ENCODE results near the gene CCDC24.
A peak's percentile ranks its signal among the peaks of the same experiment; 100 is the strongest.

The CCDC24 gene

GRCh38 chr1:43991476-43992231 lies at the start of gene CCDC24:
CCDC24 (plus strand) TSS chr1:43991599; CDS start chr1:43991879, 280 bp downstream.
- peak; percentile 73 for DNase-seq

DNA sequence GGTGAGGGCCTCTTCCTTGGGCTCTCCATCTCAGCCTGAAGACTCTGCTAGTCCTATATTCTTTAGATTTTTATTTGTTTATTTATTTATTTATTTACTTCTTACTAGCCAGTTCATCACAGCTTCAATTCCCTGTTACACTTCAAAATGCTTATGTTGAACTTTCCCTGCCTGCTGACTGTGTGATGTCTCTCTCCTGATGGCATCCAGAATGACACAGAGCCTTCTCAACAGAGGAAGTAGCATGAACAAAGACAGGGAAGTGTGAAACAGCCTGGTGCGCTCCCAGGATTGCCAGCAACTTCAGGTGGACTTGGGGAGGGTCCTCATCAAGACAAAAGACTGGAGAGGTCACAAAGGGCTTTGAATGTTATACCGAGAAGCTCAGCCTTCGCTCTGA lies 49.0 kb upstream of the CCDC24 start:
- DNase-seq, result no peak

DNA sequence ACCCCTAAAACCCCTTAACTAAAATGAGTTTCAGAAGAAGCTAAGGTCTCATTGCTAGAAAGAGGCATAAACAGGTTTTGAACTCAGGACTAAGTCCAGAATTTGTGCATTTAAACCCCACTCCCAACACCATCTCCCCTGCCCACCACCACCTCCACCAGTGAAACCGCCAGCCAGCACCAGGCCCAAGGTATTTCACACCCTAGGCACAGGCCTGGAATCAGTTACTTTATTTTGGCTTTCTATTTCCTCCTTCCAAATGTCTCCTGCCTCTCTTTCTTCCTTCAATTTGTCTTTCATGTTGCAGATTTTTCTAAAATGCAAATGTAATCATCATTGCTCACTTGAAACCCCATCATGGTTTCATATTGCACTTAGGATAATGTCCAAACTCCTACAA lies 46.5 kb upstream of the CCDC24 start:
- DNase-seq, result no peak

- no peak for DNase-seq
Observed at GRCh38 chr1:43945674-43946235, 45.6 kb upstream of the CCDC24 start.

- peak; percentile 95 for DNase-seq
Observed at GRCh38 chr1:43946236-43947060, 45.0 kb upstream of the CCDC24 start, which contains the start of gene IPO13. IPO13 (plus strand) TSS chr1:43946950; CDS start chr1:43947601, 651 bp downstream.

- DNase-seq, result no peak
Observed at GRCh38 chr1:43947061-43947873, 44.1 kb upstream of the CCDC24 start.

- no peak for DNase-seq
Observed at GRCh38 chr1:43947874-43948437, 43.4 kb upstream of the CCDC24 start.

- no peak for DNase-seq
Observed at GRCh38 chr1:43949678-43950077, 41.7 kb upstream of the CCDC24 start.

GRCh38 chr1:43951021-43951985 lies 40.1 kb upstream of the CCDC24 start:
- DNase-seq, result no peak

GRCh38 chr1:43952731-43953346 lies 38.6 kb upstream of the CCDC24 start:
- no peak for DNase-seq

- DNase-seq, result no peak
Observed at GRCh38 chr1:43953361-43953760, 38.0 kb upstream of the CCDC24 start.

DNA sequence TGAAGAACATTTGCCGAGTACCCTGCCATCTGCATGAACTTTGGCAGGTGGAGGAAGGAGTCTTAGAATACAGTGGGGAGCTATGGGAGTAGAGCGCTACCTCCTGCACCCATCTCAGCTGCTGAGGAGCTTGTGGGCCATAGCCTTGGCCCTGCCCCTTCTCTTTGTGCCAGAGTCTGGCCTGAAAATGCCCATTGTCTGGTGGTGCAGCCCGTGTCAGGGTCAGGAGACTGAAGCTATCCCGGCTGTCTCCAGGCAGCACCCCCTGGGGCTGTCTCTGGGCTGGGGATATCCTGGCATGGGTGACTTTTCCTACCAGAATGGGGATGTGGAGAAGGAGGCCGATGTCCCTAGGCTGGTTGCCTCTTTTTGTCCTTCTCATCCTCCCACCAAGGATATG lies 37.4 kb upstream of the CCDC24 start:
- DNase-seq, result no peak

GRCh38 chr1:43956234-43956633 lies 35.2 kb upstream of the CCDC24 start:
- no peak for DNase-seq

DNA sequence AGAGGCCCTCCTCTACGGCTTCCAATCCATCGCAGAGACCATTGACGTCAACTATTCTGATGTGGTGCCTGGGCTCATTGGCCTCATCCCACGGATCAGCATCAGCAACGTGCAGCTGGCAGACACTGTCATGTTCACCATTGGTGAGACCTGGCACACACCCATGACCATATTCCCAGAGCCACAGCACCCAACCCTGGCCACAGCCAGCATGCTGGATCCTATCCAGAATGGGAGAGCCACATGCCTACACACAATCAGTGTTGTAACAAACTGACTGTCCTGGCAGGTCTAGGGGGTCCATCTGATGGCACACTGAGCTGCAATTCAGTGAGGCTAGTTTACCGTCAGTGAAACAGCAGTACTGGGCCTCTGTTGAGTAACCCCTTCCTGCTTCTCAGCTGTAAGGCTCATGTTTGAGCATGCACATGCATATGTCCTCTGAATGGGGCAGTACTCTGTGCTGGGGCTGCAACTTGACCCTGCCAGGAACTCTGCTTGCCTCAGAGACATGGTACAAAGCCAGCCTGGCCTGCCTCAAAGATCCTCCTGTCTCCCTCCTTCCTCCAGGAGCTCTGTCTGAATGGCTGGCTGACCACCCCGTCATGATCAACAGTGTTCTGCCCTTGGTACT lies 33.9 kb upstream of the CCDC24 start:
- DNase-seq, result no peak

GRCh38 chr1:43958351-43959255 lies 32.8 kb upstream of the CCDC24 start:
- no peak for DNase-seq

GRCh38 chr1:43960798-43961197 lies 30.6 kb upstream of the CCDC24 start:
- DNase-seq, result no peak

DNA sequence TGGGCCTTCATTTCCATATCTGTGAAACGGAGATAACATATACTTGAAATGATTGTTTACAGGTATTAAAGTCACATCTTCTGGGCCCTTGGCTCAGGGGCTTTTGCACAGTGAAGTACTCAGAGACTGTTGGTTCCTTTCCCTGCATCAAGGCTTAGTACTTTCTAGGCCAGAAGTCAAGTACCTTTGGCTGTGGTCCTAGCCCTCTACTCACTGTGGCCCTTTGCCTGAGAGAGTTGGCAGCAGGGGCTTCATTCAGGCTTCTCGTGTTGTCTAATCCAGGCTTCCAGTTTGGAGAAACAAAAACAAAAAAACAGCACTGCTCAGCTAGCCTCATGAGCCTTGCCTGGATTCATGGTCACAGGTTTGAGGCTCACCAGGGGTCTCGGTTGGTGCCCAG lies 29.7 kb upstream of the CCDC24 start:
- no peak for DNase-seq

DNA sequence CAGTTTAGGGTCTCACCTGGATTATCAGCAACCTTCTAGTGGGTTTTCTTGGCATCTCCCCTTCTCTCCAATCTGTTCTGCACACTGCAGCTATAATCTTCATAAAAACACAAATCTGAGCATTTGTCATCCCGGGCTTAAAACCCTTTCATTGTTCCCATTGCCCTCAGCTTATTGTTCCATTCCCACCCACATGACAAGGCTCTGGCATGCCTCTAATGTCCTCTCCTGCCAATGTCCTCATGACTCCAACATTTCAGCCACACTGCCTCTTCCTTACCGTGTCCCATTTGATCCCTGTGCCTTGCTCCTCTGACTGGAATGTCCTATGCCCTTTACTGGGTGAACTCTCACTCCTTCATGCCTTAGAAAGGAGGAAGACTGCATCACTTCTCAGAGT lies 29.1 kb upstream of the CCDC24 start:
- DNase-seq, result no peak

DNA sequence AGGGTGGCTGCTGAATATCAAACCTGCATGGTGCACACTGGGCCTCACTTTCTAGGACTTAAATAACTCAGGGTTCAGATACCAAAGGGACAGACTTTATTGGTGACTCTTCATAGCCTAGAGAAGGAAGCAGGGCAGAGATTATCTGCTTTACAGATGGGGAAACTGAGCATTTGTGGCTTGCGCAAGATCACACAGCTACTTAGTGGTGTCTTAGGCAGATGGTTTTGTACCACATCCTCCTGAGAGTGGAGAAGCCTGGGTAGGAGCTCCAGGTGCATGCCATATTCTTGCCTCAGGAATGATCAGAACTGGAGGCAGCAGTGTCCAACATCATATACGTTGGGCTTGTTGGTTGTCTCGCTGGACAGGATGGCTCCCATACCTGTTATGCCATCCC lies 28.4 kb upstream of the CCDC24 start:
- no peak for DNase-seq

Measured in stimulated activated naive CD4-positive, alpha-beta T cell treated with Interleukin-2 at 50 U/mL for 16 hours (primary cell).